ENCODE results near the gene ZNF441. TPM values are rescaled to one million over a fixed set of nuclear protein-coding genes. Genes with fewer than 3 reads are reported as not detected.
A peak's percentile ranks its signal among the peaks of the same experiment; 100 is the strongest.
"Not testable (repeated sequence)": the region's sequence is repeated elsewhere in the genome, so short reads cannot be mapped to it uniquely, and the experiment has no call there.

Gene ZNF441
- 8.2 and 8.9 TPM in 2 replicates for total RNA-seq

- peak; percentile 69 for DNase-seq (ENCODE audit: low read depth, low spot score)
Observed at GRCh38 chr19:11766597-11767591, at the start of gene ZNF441. Gene ZNF441, plus strand, starts transcription at chr19:11767000. Its CDS starts 194 bp downstream, at chr19:11767194.

- DNase-seq (ENCODE audit: low read depth, low spot score): no peak
Observed at GRCh38 chr19:11721681-11722080, 45.1 kb upstream of the ZNF441 start.

GRCh38 chr19:11722414-11722813, 44.4 kb upstream of the ZNF441 start:
- no peak for DNase-seq (ENCODE audit: low read depth, low spot score)

- no peak for DNase-seq (ENCODE audit: low read depth, low spot score)
Observed at GRCh38 chr19:11729586-11729985, 37.2 kb upstream of the ZNF441 start.

- DNase-seq (ENCODE audit: low read depth, low spot score): no peak
Observed at GRCh38 chr19:11735375-11735774, 31.4 kb upstream of the ZNF441 start.

GRCh38 chr19:11736696-11737095, 30.1 kb upstream of the ZNF441 start:
- no peak for DNase-seq (ENCODE audit: low read depth, low spot score)

- DNase-seq (ENCODE audit: low read depth, low spot score): no peak
Observed at GRCh38 chr19:11737964-11738745, 28.6 kb upstream of the ZNF441 start.

- DNase-seq (ENCODE audit: low read depth, low spot score): peak; percentile 98
Observed at GRCh38 chr19:11738746-11739620, 27.8 kb upstream of the ZNF441 start, which contains the start of gene ZNF823. Gene ZNF823, minus strand, starts transcription at chr19:11738946. Its CDS starts 127 bp downstream, at chr19:11738819.

GRCh38 chr19:11745869-11746268, 20.9 kb upstream of the ZNF441 start:
- no peak for DNase-seq (ENCODE audit: low read depth, low spot score)

GRCh38 chr19:11747277-11747676, 19.5 kb upstream of the ZNF441 start:
- DNase-seq (ENCODE audit: low read depth, low spot score): no peak

- no peak for DNase-seq (ENCODE audit: low read depth, low spot score)
Observed at GRCh38 chr19:11749751-11750150, 17.0 kb upstream of the ZNF441 start.

GRCh38 chr19:11752244-11752736, 14.5 kb upstream of the ZNF441 start:
- DNase-seq (ENCODE audit: low read depth, low spot score): no peak

GRCh38 chr19:11754663-11755062, 12.1 kb upstream of the ZNF441 start:
- no peak for DNase-seq (ENCODE audit: low read depth, low spot score)

GRCh38 chr19:11756965-11757364, 9.8 kb upstream of the ZNF441 start:
- no peak for DNase-seq (ENCODE audit: low read depth, low spot score)

- no peak for DNase-seq (ENCODE audit: low read depth, low spot score)
Observed at GRCh38 chr19:11759805-11760204, 7.0 kb upstream of the ZNF441 start.

- DNase-seq (ENCODE audit: low read depth, low spot score): no peak
Observed at GRCh38 chr19:11763117-11763516, 3.7 kb upstream of the ZNF441 start.

- DNase-seq (ENCODE audit: low read depth, low spot score): no peak
Observed at GRCh38 chr19:11763611-11764010, 3.2 kb upstream of the ZNF441 start.

GRCh38 chr19:11767633-11768133, 883 bp downstream of the ZNF441 start:
- no peak for DNase-seq (ENCODE audit: low read depth, low spot score)

GRCh38 chr19:11769995-11770394, 3.2 kb downstream of the ZNF441 start:
- no peak for DNase-seq (ENCODE audit: low read depth, low spot score)

GRCh38 chr19:11771520-11771919, 4.7 kb downstream of the ZNF441 start:
- DNase-seq (ENCODE audit: low read depth, low spot score): not testable (repeated sequence)

- DNase-seq (ENCODE audit: low read depth, low spot score): not testable (repeated sequence)
Observed at GRCh38 chr19:11776669-11777068, 9.9 kb downstream of the ZNF441 start.

All from pulmonary artery endothelial cell (primary cell).